Thyroid gland (tissue), 4 donors: Measurements from ENCODE around the gene MAL.

Experiments
- CTCF ChIP-seq, 6 experiments: fragments of 200-600 bp in 3 of 6; fragments of 450-650 bp in 3 of 6; sonication (generic) in 3 of 6; IDR thresholded peaks; one replicate each; pipeline ENCODE4 v1.5.1; 2016 to 2019; ENCODE audit warnings: antibody characterized with exemption in 6 of 6, mild to moderate bottlenecking in 2 of 6, inconsistent platforms in 1 of 6, moderate library complexity in 1 of 6
- POLR2A ChIP-seq, 2 donors: fragments of 450-650 bp; IDR thresholded peaks; one replicate each; pipeline ENCODE4 v1.6.1; 2017; ENCODE audit warnings: antibody characterized with exemption in 2 of 2, mild to moderate bottlenecking in 2 of 2, moderate library complexity in 1 of 2

DNA sequence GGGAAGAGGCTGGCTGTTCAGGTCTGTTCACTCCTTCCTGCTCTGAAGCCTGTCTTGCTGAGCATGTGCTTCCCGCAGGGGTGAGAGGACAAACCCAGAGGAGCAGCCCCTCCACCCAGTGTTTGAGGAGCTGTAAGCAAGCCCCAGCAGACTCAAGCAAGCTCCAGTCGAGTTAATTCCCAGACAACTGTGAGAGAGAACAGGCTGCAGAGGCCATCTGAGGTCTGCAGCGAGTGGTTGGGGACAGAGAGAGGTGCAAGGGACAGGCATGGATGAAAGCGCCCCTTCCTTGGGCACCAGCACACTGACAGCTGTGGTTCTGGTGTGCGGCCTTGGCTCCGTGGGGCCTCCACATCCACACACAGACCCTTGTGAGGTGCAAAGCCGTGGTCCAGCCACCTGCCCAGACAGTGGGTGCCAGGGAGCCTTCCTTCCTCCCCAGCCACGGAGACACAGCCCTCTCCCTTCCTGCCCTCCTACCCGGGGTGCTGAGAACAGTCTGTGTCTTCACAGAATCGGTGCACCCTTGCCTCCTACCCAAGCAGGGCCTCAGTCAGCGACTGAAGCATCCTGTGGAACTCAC is 36.2 kb downstream of the MAL start:
- TF ChIP-seq CTCF (IDR thresholded peaks at IDR 0.05), result no peak
- no peak for TF ChIP-seq POLR2A (IDR thresholded peaks at IDR 0.05)
